ENCODE measurements around the gene CRNN.

GRCh38 chr1:152394151-152394550 is 19.9 kb downstream of the CRNN start:
- no peak for TF ChIP-seq POLR2AphosphoS5 (IDR thresholded peaks at IDR 0.05; ENCODE audit: insufficient read depth in 1 of 2, low read depth in 1 of 2)
- TF ChIP-seq CTCF (IDR thresholded peaks at IDR 0.05) = no peak

All from vagina (tissue), 2 donors.